Measurements from ENCODE around the gene BBX. TPM values are rescaled to one million over a fixed set of nuclear protein-coding genes. Genes with fewer than 3 reads are reported as not detected.

BBX gene
- total and polyA plus RNA-seq, 12 donors: 4.6 to 49.8 (median 38.0) TPM

GRCh38 chr3:107548601-107549000 lies 25.8 kb downstream of the BBX start:
- DNase-seq (no peak), ATAC-seq (no peak)
- TF ChIP-seq CTCF (IDR thresholded peaks at IDR 0.05): no peak
- Histone ChIP-seq H3K4me1 (no peaks in the 10 kb centered on the region), H3K4me3 (no peak overlapping the region), H3K9me3 (peaks cover 0 to 5% (median 0%) of the 10 kb centered on the region in 11 donors), H3K27me3 (no peaks in the 10 kb centered on the region), H3K27ac (no peak overlapping the region), H3K36me3 (no peaks in the 10 kb centered on the region)
- intact Hi-C loops (cut with DNase I): loop anchor here in 4 of 10 donors (5.0 to 10.0 kb wide), 4 partner anchors 274 to 311 kb away; no protein-coding TSS in a partner anchor
- 93 to 96% methylated on average over 2 of the region's 2 CpGs for WGBS, 2 donors

- DNase-seq (no peak), ATAC-seq (no peak)
- 92 to 94% methylated on average over 3 of the region's 3 CpGs for WGBS, 2 donors
- Histone ChIP-seq H3K4me1 (peaks cover 0 to 4% (median 0%) of the 10 kb centered on the region in 9 donors), H3K9me3 (no peaks in the 10 kb centered on the region), H3K4me3 (no peak overlapping the region), H3K36me3 (no peaks in the 10 kb centered on the region), H3K27me3 (no peaks in the 10 kb centered on the region), H3K27ac (no peak overlapping the region)
- intact Hi-C loops (cut with DNase I): no loop called here
- no peak for TF ChIP-seq CTCF (IDR thresholded peaks at IDR 0.05)
Observed at GRCh38 chr3:107555359-107555758, 32.6 kb downstream of the BBX start.

GRCh38 chr3:107557743-107558142 lies 35.0 kb downstream of the BBX start:
- no peaks in the 10 kb centered on the region for H3K9me3 ChIP-seq
- no peak overlapping the region for H3K27ac ChIP-seq
- no peak for ATAC-seq
- H3K4me1 ChIP-seq: peaks cover 0 to 13% (median 0%) of the 10 kb centered on the region in 9 donors
- no peak for TF ChIP-seq CTCF (IDR thresholded peaks at IDR 0.05)
- H3K36me3 ChIP-seq: no peaks in the 10 kb centered on the region
- no peak overlapping the region for H3K4me3 ChIP-seq
- DNase-seq: no peak
- WGBS, 2 donors: 92 to 97% methylated on average over 2 of the region's 2 CpGs
- intact Hi-C loops (cut with DNase I): no loop called here
- no peaks in the 10 kb centered on the region for H3K27me3 ChIP-seq

- no peak for TF ChIP-seq CTCF (IDR thresholded peaks at IDR 0.05)
- ATAC-seq: no peak
- intact Hi-C loops (cut with DNase I): no loop called here
- 68 to 79% methylated on average over 1 of the region's 1 CpG for WGBS, 2 donors
- Histone ChIP-seq H3K27me3 (no peaks in the 10 kb centered on the region), H3K9me3 (no peaks in the 10 kb centered on the region), H3K27ac (no peak overlapping the region), H3K36me3 (no peaks in the 10 kb centered on the region), H3K4me3 (no peak overlapping the region), H3K4me1 (peaks cover 0 to 18% (median 3%) of the 10 kb centered on the region in 9 donors)
- DNase-seq: no peak
Observed at GRCh38 chr3:107560166-107560565, 37.4 kb downstream of the BBX start.
